HEK293 (cell line): Measurements from ENCODE around the gene TNKS1BP1.

Source experiments
- CTCF ChIA-PET: fragments of 350-600 bp; formaldehyde crosslinking; extraction: SDS; loops from one replicate; lab custom pipeline; 2021; ENCODE audit warnings: antibody characterized with exemption; lab: Yijun Ruan, JAX
- POLR2A ChIA-PET: fragments of 300-600 bp; formaldehyde crosslinking; extraction: SDS; loops from one replicate; lab custom pipeline; 2020; ENCODE audit warnings: antibody characterized with exemption, inconsistent platforms; lab: Yijun Ruan, JAX
- H3K27ac ChIP-seq: fragments of 200-500 bp; sonication (Bioruptor generic); 2 replicates; pipeline ENCODE4 v1.5.1; 2014; ENCODE audit warnings: low read depth, low read length, control low read depth, inconsistent platforms; ENCODE audit errors: extremely low read depth
- H3K36me3 ChIP-seq, 2 experiments: fragments of 200-500 bp in 1 of 2; sonication (Bioruptor generic) in 1 of 2; 1 replicate in 1 of 2; 2 replicates in 1 of 2; pipeline ENCODE4 v1.5.1; 2014 to 2017; ENCODE audit warnings: inconsistent platforms in 2 of 2, low read length in 2 of 2; ENCODE audit not compliant: control insufficient read depth in 2 of 2, insufficient read depth in 1 of 2
- H3K4me1 ChIP-seq: fragments of 200-500 bp; sonication (Bioruptor generic); 2 replicates; pipeline ENCODE4 v1.5.1; 2014; ENCODE audit warnings: mild to moderate bottlenecking, low read length, inconsistent platforms; ENCODE audit not compliant: control insufficient read depth, insufficient read depth
- H3K4me3 ChIP-seq: 2 replicates; pipeline ENCODE4 v1.5.1; 2011; ENCODE audit warnings: low read depth, mild to moderate bottlenecking, control low read depth, low read length, moderate library complexity
- H3K9me3 ChIP-seq: fragments of 200-500 bp; sonication (Bioruptor generic); 2 replicates; pipeline ENCODE4 v1.5.1; 2014; ENCODE audit warnings: low read depth, low read length, inconsistent platforms; ENCODE audit not compliant: control insufficient read depth, insufficient read depth
- BCL11B ChIP-seq: fragments of 450-650 bp; formaldehyde crosslinking; IDR thresholded peaks from 2 replicates; pipeline ENCODE4 v1.5.1; 2016; ENCODE audit warnings: low read depth, missing biosample characterization, missing genetic modification characterization
- FEZF1 ChIP-seq: fragments of 450-650 bp; formaldehyde crosslinking; IDR thresholded peaks from 2 replicates; pipeline ENCODE4 v1.5.1; 2016; ENCODE audit warnings: missing biosample characterization, missing genetic modification characterization
- IKZF3 ChIP-seq: fragments of 450-650 bp; IDR thresholded peaks from 2 replicates; pipeline ENCODE4 v1.5.0; 2018; ENCODE audit warnings: missing biosample characterization, mild to moderate bottlenecking, missing genetic modification characterization, moderate library complexity
- KLF9 ChIP-seq: fragments of 450-650 bp; formaldehyde crosslinking; IDR thresholded peaks from 2 replicates; pipeline ENCODE4 v1.5.1; 2016; ENCODE audit warnings: missing biosample characterization, missing genetic modification characterization, low read depth
- SCRT1 ChIP-seq: fragments of 450-650 bp; formaldehyde crosslinking; IDR thresholded peaks from 2 replicates; pipeline ENCODE4 v1.5.1; 2016; ENCODE audit warnings: missing biosample characterization, missing genetic modification characterization, borderline replicate concordance
- ZBTB20 ChIP-seq: fragments of 450-650 bp; formaldehyde crosslinking; IDR thresholded peaks from 2 replicates; pipeline ENCODE4 v1.5.1; 2016; ENCODE audit warnings: missing biosample characterization, missing genetic modification characterization
- ZBTB48 ChIP-seq: fragments of 450-650 bp; formaldehyde crosslinking; IDR thresholded peaks from 2 replicates; pipeline ENCODE4 v1.5.1; 2016; ENCODE audit warnings: missing biosample characterization, missing genetic modification characterization
- ZNF223 ChIP-seq: fragments of 450-650 bp; formaldehyde crosslinking; IDR thresholded peaks from 2 replicates; pipeline ENCODE4 v1.5.1; 2016; ENCODE audit warnings: missing biosample characterization, missing genetic modification characterization
- ZNF24 ChIP-seq: fragments of 450-650 bp; formaldehyde crosslinking; IDR thresholded peaks from 2 replicates; pipeline ENCODE4 v1.5.1; 2016; ENCODE audit warnings: missing biosample characterization, missing genetic modification characterization
- ZNF341 ChIP-seq: fragments of 450-650 bp; formaldehyde crosslinking; IDR thresholded peaks from 2 replicates; pipeline ENCODE4; 2016; ENCODE audit warnings: low read depth, missing biosample characterization, missing genetic modification characterization
- ZNF48 ChIP-seq: fragments of 450-650 bp; formaldehyde crosslinking; IDR thresholded peaks from 2 replicates; pipeline ENCODE4 v1.5.1; 2016; ENCODE audit warnings: missing biosample characterization, missing genetic modification characterization
- ZNF561 ChIP-seq: fragments of 450-650 bp; IDR thresholded peaks from 2 replicates; pipeline ENCODE4 v1.5.1; 2018; ENCODE audit warnings: missing biosample characterization, missing genetic modification characterization, borderline replicate concordance
- ZNF629 ChIP-seq: fragments of 450-650 bp; formaldehyde crosslinking; IDR thresholded peaks from 2 replicates; pipeline ENCODE4 v1.5.1; 2017; ENCODE audit warnings: missing biosample characterization, missing genetic modification characterization
- ZNF658 ChIP-seq: fragments of 450-650 bp; formaldehyde crosslinking; IDR thresholded peaks from 2 replicates; pipeline ENCODE4; 2016; ENCODE audit warnings: missing biosample characterization, missing genetic modification characterization
- TF ChIP-seq, protein P1 (sequence below): fragments of 450-650 bp; formaldehyde crosslinking; IDR thresholded peaks from 2 replicates; pipeline ENCODE4 v1.5.1; 2016; ENCODE audit warnings: missing biosample characterization, missing genetic modification characterization
- TF ChIP-seq, protein P2 (sequence below): fragments of 450-650 bp; formaldehyde crosslinking; IDR thresholded peaks from 2 replicates; pipeline ENCODE4 v1.5.1; 2016; ENCODE audit warnings: missing biosample characterization, missing genetic modification characterization
- TF ChIP-seq, protein P3 (sequence below): fragments of 450-650 bp; formaldehyde crosslinking; IDR thresholded peaks from 2 replicates; pipeline ENCODE4 v1.5.1; 2017; ENCODE audit warnings: missing biosample characterization, missing genetic modification characterization

Gene TNKS1BP1

DNA sequence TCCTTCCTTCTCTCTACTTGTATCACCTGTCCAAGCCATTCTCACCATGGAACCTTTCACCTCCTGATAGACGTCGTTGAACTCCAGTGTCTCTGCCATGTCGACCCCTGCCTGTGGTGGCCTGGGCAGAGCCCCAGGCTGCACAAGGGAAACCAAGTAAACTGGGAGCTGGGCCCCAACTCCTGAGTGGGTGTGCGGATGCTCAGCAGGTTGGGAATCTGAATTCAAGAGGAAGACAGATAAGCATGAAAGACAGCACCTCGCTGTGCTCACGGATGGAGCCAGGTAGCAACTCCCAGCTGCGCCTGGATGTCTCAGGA lies 10.2 kb upstream of the TNKS1BP1 start:
- H3K4me1 ChIP-seq = no peaks in the 10 kb centered on the region
- no peaks in the 10 kb centered on the region for H3K9me3 ChIP-seq
- CTCF ChIA-PET = interaction anchor here (0.6 to 1.2 kb wide), 3 partner anchors 15 to 123 kb away, joined by 3 to 5 read pairs (median 4); no protein-coding TSS in a partner anchor
- no peak for TF ChIP-seq ZNF658 (tag by site-specific recombination)
- peak; percentile 93 for TF ChIP-seq ZBTB20 (tag by site-specific recombination)
- TF ChIP-seq, all 188 proteins: peak for 1
- Histone ChIP-seq H3K27ac (peak overlapping the region; percentile 59; the same call in 1 of the 2 replicates), H3K4me3 (peak overlapping the region; percentile 55), H3K36me3 (peaks cover 0 to 50% of the 10 kb centered on the region in 2 experiments; a peak in 1 of 3 replicates)
- POLR2A ChIA-PET = interaction anchor here (2.2 to 3.9 kb wide), 3 partner anchors 10 to 22 kb away, joined by 8 to 78 read pairs (median 11); partner anchors contain the start of gene TNKS1BP1

DNA sequence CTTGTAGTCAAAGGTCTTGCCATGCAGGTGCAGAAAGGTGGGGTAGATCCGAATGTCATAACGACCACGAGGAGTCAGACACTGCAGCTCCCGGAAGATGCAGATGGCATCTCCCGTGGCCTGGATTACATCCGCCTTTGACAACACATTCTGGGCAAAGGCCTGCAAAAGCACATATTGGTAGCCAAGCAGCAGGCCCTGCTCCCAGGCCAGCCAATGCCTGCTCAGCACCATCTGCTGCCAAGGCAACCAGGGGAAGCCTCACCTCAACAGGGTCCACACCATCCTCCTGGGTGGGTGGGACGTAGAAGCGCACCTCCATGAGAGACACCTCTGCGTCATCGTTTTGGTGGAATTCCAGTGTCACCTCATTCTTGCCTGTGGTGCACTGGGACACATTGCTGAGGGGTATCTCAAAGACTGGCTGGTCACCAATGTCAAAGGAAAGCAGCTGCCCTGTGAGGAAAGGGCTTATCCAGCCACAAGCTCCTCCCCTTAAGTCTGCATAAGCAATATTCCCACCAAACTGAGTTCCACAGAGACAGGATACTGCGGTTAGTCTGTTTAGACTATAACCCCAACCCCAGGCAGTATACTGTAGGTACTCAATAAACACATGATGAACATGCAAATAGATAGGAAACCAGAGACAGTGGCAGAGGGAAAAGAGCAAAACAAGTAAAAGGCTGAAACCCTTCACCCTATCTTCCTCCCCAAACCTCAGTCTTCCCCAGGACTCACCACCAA lies 8.1 kb upstream of the TNKS1BP1 start:
- ChIA-PET CTCF (interaction anchor here (1.1 to 1.8 kb wide), 3 partner anchors 17 to 468 kb away, joined by 3 to 4 read pairs (median 3); no protein-coding TSS in a partner anchor), POLR2A (no interaction called here)
- Histone ChIP-seq H3K36me3 (peaks cover 0 to 71% of the 10 kb centered on the region in 2 experiments; a peak in 1 of 3 replicates), H3K9me3 (no peaks in the 10 kb centered on the region), H3K27ac (no peak overlapping the region), H3K4me3 (no peak overlapping the region), H3K4me1 (no peaks in the 10 kb centered on the region)
- TF ChIP-seq, protein P1, sequence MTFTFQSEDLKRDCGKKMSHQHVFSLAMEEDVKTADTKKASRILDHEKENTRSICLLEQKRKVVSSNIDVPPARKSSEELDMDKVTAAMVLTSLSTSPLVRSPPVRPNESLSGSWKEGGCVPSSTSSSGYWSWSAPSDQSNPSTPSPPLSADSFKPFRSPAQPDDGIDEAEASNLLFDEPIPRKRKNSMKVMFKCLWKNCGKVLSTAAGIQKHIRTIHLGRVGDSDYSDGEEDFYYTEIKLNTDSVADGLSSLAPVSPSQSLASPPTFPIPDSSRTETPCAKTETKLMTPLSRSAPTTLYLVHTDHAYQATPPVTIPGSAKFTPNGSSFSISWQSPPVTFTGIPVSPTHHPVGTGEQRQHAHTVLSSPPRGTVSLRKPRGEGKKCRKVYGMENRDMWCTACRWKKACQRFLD = no peak
- TF ChIP-seq, protein P2, sequence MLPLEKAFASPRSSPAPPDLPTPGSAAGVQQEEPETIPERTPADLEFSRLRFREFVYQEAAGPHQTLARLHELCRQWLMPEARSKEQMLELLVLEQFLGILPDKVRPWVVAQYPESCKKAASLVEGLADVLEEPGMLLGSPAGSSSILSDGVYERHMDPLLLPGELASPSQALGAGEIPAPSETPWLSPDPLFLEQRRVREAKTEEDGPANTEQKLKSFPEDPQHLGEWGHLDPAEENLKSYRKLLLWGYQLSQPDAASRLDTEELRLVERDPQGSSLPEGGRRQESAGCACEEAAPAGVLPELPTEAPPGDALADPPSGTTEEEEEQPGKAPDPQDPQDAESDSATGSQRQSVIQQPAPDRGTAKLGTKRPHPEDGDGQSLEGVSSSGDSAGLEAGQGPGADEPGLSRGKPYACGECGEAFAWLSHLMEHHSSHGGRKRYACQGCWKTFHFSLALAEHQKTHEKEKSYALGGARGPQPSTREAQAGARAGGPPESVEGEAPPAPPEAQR (tag by site-specific recombination) = no peak
- TF ChIP-seq BCL11B (tag by site-specific recombination) (no peak), ZBTB48 (no peak)

DNA sequence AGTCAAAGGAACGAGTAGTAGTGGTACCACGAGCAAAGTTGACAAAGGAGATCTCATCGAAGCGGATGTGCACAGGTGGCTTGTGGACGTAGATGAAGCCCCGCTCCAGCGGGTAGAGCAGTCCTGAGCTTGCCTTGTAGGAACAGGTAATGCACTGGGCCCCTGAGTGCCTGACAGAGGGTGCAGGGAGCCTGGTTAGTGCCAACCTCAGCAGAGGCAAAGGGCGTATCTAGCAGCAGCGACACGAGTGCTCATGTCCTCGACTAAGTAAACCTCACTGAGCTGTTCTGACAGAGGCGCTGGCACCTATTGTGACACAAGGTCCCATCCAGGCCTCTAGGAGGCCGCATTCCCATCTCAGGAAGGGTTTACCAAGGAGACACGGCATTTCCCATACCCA lies 7.0 kb upstream of the TNKS1BP1 start:
- TF ChIP-seq ZNF341 (tag by site-specific recombination) (no peak), IKZF3 (tag by site-specific recombination) (no peak), ZNF223 (tag by site-specific recombination) (no peak), ZNF629 (tag by site-specific recombination) (no peak), SCRT1 (tag by site-specific recombination) (no peak), ZBTB20 (tag by site-specific recombination) (no peak), FEZF1 (tag by site-specific recombination) (no peak), KLF9 (tag by site-specific recombination) (no peak), ZNF561 (tag by site-specific recombination) (no peak), ZNF48 (tag by site-specific recombination) (no peak), ZNF24 (no peak)
- TF ChIP-seq, protein P3, sequence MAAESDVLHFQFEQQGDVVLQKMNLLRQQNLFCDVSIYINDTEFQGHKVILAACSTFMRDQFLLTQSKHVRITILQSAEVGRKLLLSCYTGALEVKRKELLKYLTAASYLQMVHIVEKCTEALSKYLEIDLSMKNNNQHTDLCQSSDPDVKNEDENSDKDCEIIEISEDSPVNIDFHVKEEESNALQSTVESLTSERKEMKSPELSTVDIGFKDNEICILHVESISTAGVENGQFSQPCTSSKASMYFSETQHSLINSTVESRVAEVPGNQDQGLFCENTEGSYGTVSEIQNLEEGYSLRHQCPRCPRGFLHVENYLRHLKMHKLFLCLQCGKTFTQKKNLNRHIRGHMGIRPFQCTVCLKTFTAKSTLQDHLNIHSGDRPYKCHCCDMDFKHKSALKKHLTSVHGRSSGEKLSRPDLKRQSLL (tag by site-specific recombination) = no peak
- H3K36me3 ChIP-seq = peaks cover 6 to 82% of the 10 kb centered on the region in 2 experiments; a peak in 2 of 3 replicates
- no peak overlapping the region for H3K4me3 ChIP-seq
- no peaks in the 10 kb centered on the region for H3K4me1 ChIP-seq
- ChIA-PET CTCF (interaction anchor here (1.1 to 1.4 kb wide), 2 partner anchors 125 to 469 kb away, joined by 3 read pairs; no protein-coding TSS in a partner anchor), POLR2A (no interaction called here)
- no peaks in the 10 kb centered on the region for H3K9me3 ChIP-seq
- no peak overlapping the region for H3K27ac ChIP-seq
